GM21528 (cell line): ENCODE data around the gene POLR1A.

Experiments used
- ATAC-seq: cut with Tn5 transposase; IDR thresholded peaks from one replicate; pipeline ENCODE4 v1.9.1; 2021; ENCODE audit warnings: mild to moderate bottlenecking, moderate library complexity; ENCODE audit not compliant: unreplicated experiment, low FRiP score

Gene POLR1A

DNA sequence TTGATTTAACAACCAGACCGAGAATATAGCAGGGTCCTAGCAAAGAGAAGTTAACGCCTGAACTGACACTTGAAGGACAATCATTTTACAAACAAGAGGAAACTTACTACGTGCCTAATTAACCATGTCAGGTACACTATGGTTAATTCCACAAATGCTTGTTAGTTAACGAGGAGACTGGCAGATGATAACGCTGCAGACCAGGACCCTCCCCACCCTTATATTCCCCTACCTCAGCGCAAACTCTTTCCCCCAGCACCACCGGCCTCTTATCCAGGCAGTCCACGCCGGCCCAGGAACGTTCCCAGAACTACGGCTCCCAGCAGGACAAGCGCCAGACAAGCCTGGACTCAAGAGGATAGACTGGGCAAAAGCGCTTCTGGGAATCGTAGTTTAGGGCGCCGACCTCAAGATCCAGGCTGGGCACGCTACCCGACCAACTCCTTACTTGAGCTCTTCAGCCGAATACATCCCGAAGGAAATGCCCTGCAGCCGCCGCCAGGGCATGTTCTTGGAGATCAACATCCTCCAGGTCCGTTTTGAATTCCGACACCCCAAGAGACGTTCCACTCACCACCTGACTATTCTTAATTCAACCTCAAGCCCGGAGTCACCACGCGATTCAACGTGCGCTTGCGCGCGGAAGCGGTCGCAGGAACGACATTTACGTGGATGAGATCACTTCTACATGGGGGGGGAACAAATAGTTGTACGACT is at the start of gene POLR1A:
Gene POLR1A (minus strand): TSS at position 635 of the 717 bp plus-strand sequence. CDS start 110 bp downstream, at position 525.
- peak; percentile 78 for ATAC-seq

- no peak for ATAC-seq
These were observed 44.8 kb upstream of the POLR1A start for GRCh38 chr2:86150502-86150901.

GRCh38 chr2:86147793-86148192 is 42.1 kb upstream of the POLR1A start:
- ATAC-seq: no peak

DNA sequence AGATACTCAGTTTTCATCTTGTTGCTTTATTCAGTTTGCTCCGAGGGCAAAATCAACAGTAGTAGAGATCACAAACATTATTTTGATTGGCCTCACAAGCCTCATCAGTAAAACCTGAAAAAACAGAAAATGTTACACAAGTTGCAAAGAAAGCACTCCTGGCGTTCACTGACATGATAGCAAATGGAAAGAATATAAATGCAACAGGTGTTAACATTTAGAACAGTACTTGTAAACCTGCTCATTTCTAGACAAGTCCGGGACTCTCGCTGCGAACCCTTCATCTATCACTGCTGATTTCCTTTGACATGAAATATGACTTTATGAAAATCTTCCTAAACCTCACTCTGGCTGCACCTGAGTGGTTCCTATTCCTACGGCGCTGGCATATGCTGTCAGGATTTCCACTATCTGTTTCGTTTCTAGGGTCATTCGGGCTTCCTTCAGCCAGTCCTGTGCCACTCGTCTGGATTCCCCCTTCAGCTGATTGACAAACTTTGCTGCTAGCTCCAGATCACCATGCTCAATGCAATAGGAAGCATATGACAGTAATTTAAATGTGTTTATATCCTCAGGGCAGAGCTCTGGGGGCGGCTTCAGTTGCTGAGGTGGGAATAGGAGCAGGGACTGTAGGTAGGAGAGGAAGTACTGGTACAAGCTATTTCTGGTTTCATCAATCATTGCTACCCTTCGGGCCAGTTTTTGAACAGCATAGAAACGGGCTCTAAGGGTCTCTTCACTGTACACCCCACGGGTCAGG is 38.4 kb upstream of the POLR1A start:
- no peak for ATAC-seq

GRCh38 chr2:86143307-86143706 is 37.6 kb upstream of the POLR1A start:
- no peak for ATAC-seq

GRCh38 chr2:86142436-86143257 is 37.0 kb upstream of the POLR1A start:
- ATAC-seq: no peak

GRCh38 chr2:86140969-86141392 is 35.3 kb upstream of the POLR1A start:
- ATAC-seq: no peak

GRCh38 chr2:86139981-86140380 is 34.3 kb upstream of the POLR1A start:
- no peak for ATAC-seq

GRCh38 chr2:86138736-86139625 is 33.3 kb upstream of the POLR1A start:
- ATAC-seq: no peak

DNA sequence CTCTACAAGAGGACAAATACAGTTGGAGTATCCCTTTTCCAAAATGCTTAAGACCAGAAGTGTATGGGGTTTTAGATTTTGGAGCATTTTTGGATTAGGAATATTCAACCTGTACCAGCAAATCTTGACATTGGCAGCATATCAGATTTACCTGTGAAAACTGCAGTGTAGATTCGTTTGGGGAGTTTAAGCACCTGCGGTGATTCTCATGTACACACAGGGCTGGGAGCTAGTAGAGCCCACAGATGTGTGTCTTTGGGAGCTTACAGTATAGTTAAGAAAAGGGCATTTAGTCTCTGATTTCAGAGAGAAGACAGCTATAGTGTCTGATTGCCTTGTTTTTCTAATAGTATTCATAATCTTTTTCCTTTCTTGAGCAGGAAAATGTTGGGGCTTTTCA is 30.5 kb upstream of the POLR1A start:
- no peak for ATAC-seq

GRCh38 chr2:86135653-86136052 is 30.0 kb upstream of the POLR1A start:
- no peak for ATAC-seq

DNA sequence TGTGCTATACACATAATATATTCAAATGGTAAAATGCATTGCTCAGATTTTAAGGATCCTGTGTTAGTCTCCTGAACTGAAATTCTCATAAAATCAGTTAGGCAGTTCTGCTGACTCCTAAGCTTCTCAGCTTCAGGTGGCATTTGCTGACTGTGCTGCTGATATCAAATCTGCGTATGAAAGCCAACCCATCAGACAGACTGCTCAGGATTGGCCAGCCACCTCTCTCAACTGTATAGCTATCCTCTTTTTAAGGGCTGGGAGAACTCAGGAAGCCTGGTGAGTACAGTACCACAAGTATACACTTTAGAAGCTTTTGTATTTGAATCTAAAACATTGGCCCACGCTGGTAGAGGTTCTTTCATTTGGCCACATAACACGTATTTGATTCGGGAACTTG is 29.0 kb upstream of the POLR1A start:
- no peak for ATAC-seq

- no peak for ATAC-seq
These were observed 19.0 kb upstream of the POLR1A start for GRCh38 chr2:86124683-86125082.

DNA sequence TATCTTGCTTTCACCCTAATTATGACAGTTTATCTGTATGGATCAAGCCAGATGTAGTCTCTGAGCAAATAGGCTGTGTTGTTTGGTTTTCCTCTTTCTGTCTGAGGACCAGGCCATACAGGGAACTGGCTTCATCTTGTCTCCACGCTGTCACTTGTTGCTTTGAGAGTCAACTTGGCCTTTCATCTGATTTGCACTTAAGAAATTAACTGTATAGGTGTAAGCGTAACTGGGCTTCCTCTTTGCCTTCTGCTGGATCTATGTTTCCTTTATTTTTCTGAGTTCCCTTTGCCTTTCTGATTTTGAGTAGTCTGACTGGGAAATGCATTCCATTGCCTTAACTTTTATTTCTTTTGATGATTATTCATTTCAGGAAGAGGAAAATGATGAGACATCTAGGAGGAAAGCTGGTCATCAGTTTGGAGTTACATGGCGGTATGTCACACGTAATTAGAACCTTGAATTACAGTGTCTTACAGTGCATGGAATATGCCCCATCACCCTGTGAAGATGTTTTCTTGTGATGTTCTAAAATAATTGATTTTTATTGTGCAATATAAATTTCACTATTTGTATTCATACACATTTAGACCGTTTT is 17.7 kb upstream of the POLR1A start:
- ATAC-seq: no peak

DNA sequence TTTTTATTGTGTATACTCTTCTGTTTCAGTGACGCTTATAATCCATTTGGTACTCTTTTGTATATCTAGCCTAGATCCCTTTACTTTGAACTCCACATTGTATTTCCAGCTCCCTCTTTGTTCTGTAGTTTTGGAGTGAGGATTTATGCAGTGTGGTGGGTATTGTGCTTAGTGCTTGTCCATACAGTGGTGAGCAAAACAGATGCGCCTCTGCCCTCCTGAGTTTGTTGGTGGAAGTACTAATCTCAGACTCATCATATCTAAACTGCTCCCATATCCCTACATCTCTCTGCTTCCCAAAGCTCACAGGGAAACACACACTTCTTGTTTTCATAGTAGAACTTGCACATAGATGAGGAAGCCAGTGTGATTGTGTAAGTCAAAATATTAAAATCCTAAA is 12.4 kb upstream of the POLR1A start:
- ATAC-seq: no peak

- no peak for ATAC-seq
These were observed 1.3 kb upstream of the POLR1A start for GRCh38 chr2:86107031-86107430.

DNA sequence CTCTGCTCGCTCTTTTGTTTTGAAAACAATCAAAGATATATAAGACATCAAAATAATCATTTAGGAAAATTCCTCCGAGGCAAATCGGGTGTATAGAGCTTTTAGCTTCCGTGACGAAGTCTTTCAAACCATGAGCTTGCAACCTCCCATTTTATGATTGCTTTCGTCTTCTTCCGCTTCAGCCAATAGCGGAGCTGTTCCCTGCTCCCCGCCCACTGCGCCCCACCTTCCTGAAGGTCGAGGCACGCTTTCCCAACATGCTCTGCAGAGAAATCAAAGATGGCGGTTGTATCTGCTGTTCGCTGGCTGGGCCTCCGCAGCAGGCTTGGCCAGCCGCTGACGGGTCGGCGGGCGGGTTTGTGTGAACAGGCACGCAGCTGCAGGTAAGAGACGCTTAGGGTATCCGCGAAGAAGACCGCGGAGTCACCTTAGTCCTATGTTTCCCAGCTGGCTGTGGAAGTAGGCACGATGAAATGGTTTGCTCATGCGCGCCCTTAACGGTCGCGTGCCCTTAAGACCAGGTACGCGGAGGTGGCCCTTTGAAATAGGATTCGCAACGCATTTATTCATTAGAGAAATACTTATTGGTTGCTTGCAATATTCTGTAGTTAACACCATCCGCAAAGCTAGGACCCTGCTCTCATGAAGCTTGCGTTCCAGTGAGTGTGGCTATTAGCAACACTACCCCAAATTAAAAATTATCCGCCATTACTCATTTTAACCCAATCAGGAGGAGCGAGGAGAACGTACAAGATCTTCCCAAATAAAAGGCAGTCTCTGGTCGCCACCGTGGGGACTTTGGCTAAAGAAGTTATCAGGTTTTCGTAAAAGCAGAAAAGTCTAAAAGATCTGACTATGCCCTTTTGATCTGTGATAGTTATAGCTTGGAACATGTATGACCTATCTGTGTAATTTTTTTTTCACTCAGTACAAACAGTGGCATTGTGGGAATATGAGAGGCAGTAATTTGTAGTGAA is 571 bp upstream of the POLR1A start, which contains the start of gene PTCD3:
Gene PTCD3 (plus strand): TSS at position 267 of the 977 bp plus-strand sequence. CDS start 13 bp downstream, at position 280.
- peak; percentile 83 for ATAC-seq

DNA sequence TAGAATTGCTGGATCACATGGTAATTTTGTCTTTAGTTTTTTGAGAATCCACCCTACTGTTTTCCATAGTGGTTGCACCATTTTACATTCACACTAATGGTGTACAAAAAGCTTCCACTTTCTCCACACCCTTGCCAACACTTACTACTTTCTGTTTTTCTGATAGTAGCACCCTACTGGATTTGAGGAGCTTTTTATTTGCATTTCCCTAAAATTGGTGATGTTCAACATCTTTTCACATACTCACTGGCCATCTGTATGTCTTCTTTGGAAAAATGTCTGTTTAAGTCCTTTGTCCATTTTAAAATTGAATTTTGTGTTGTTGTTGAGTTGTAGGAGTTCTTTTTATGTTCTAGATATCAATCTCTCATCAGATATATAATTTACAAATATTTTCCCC is 3.5 kb downstream of the POLR1A start:
- no peak for ATAC-seq
